ENCODE results near the gene FBXO24.

DNA sequence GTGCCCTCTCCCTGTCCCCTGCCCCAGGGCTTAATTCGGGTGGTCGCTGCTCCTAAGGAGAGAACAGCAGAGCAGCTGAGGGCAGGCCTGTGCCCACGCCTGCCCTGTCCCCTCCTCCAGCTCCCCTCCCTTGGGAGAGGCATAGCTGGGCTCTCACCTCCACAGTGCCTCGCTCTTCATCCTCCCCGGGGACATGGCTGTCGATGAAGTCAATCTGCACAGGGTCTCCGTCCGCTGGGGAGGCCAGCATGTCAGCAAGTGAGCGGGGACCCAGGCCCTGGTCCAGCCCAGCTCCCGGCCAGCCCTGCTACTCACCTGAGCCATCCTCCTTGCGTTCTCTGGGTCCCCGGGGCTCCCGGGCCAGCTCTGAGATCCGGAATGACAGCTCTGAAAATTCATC, 8.6 kb upstream of the FBXO24 start:
- no peak for TF ChIP-seq CTCF (IDR thresholded peaks at IDR 0.05)
- TF ChIP-seq POLR2AphosphoS5 (IDR thresholded peaks at IDR 0.05), result no peak
